Sigmoid colon (tissue), 3 donors: ENCODE results near the gene FBXL7.

Experiments used
- POLR2A ChIP-seq, 2 donors: fragments of 450-650 bp; IDR thresholded peaks; one replicate each; pipeline ENCODE4 v1.6.1; 2016; ENCODE audit warnings: antibody characterized with exemption in 2 of 2, mild to moderate bottlenecking in 2 of 2, moderate library complexity in 2 of 2
- TF ChIP-seq, protein P1 (sequence below), 4 experiments: fragments of 450-650 bp in 3 of 4; fragments of 200-600 bp in 1 of 4; IDR thresholded peaks; one replicate each; pipeline ENCODE4 v1.5.1; 2016 to 2019; ENCODE audit warnings: antibody characterized with exemption in 4 of 4, mild to moderate bottlenecking in 3 of 4, moderate library complexity in 2 of 4

DNA sequence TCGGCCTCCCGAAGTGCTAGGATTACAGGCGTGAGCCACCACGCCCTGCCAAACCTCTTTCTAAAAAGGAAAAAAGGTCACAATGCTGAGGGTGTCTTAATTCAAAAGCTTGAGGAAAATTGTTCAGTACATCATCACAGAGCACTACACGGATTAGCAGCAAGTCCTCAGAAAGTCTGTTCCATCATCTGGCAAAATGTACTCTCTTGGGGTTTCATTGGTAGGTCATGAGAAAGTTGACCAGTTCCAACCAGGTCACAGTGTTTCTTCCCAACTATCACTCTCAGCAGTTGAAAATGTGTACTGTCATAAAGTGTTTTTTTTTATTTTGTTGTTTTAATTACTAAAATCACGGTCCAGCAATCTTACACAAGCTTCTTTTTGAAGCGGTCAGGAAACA lies 299.6 kb downstream of the FBXL7 start:
- TF ChIP-seq, protein P1, sequence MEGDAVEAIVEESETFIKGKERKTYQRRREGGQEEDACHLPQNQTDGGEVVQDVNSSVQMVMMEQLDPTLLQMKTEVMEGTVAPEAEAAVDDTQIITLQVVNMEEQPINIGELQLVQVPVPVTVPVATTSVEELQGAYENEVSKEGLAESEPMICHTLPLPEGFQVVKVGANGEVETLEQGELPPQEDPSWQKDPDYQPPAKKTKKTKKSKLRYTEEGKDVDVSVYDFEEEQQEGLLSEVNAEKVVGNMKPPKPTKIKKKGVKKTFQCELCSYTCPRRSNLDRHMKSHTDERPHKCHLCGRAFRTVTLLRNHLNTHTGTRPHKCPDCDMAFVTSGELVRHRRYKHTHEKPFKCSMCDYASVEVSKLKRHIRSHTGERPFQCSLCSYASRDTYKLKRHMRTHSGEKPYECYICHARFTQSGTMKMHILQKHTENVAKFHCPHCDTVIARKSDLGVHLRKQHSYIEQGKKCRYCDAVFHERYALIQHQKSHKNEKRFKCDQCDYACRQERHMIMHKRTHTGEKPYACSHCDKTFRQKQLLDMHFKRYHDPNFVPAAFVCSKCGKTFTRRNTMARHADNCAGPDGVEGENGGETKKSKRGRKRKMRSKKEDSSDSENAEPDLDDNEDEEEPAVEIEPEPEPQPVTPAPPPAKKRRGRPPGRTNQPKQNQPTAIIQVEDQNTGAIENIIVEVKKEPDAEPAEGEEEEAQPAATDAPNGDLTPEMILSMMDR (IDR thresholded peaks at IDR 0.05) = no peak
- no peak for TF ChIP-seq POLR2A (IDR thresholded peaks at IDR 0.05)
